GM23248 (cell line): ENCODE results near the gene CALB2.

Source experiments
- EZH2 ChIP-seq: fragments of 200-600 bp; sonication (generic); IDR thresholded peaks from 2 replicates; pipeline ENCODE4 v1.6.1; 2018; ENCODE audit warnings: antibody characterized with exemption, mild to moderate bottlenecking; ENCODE audit not compliant: insufficient read depth, poor library complexity, severe bottlenecking
- EZH2phosphoT487 ChIP-seq: fragments of 200-600 bp; sonication (generic); IDR thresholded peaks from 2 replicates; pipeline ENCODE4 v1.6.1; 2018; ENCODE audit warnings: antibody characterized with exemption, moderate library complexity, mild to moderate bottlenecking, low read depth; ENCODE audit not compliant: insufficient read depth

DNA sequence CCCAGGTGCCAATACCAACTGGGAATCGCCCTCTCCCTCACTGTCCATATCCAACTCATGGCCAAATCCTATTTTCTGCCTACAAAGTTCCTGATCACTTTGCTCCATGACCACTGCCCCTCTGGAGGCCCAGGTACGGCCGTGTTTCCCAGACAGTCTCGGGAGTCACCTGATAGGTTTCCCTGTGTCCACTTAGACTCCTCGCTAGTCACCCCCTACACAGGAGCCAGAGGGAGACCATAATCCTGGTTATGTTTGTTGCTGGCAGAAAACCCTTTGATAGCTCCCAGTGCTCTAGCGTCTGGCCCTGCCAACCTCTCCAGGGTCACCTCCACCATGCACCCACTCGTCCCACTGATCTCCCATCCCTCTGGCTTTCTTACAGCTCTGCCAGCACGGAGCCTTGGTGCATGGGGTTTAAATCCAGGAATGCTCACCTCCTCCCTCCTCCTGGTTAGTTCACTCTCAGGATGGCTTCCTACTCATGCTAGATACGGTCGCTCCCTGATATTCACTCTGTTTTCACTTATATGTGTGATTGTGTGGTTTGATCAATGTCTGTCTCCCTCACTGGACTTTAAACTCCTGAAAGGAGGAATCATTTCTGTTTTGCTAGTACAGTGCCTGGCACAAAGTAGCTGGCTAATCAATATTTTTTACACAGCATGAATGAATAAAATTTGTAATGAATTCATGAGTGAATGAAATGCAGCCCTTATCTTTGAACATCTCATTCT is 7.5 kb upstream of the CALB2 start:
- TF ChIP-seq EZH2 (no peak), EZH2phosphoT487 (no peak)
